Naive thymus-derived CD8-positive, alpha-beta T cell (primary cell): Measurements from ENCODE around the gene PPP1R12C. TPM values are rescaled to one million over a fixed set of nuclear protein-coding genes. Genes with fewer than 3 reads are reported as not detected.
"Not testable (repeated sequence)": the region's sequence is repeated elsewhere in the genome, so short reads cannot be mapped to it uniquely, and the experiment has no call there.

Experiments
- ATAC-seq, 2 donors: fragments of 150-1000 bp; cut with Tn5 transposase in 1 of 2; sonication (Bioruptor Pico), chemical (Tn5 transposase) in 1 of 2; 1 replicate in 1 of 2; 2 replicates in 1 of 2; pipeline ENCODE4 v1.10.0; 2021; ENCODE audit warnings: mild to moderate bottlenecking in 2 of 2, moderate library complexity in 2 of 2
- POLR2A ChIA-PET: fragments of 350-600 bp; sonication (Branson Sonifier 250); formaldehyde crosslinking; loops from one replicate; lab custom pipeline; 2021; ENCODE audit warnings: antibody characterized with exemption; lab: Charles Lee
- DNase-seq, 10 donors: peaks; one replicate each; pipeline versions ENCODE4 v3.0.0 to v3.0.0-alpha.2; 2020 to 2022
- H3K27ac Mint-ChIP-seq, 10 donors: one replicate each; pipeline ENCODE4 v1.8.0; 2020 to 2022; ENCODE audit warnings: mild to moderate bottlenecking in 10 of 10, mixed read lengths in 10 of 10, moderate library complexity in 4 of 10, inconsistent platforms in 1 of 10
- H3K27me3 Mint-ChIP-seq, 5 donors: one replicate each; pipeline ENCODE4 v1.8.0; 2021 to 2022; ENCODE audit warnings: mixed read lengths in 5 of 5
- H3K36me3 Mint-ChIP-seq, 3 donors: one replicate each; pipeline ENCODE4 v1.8.0; 2020 to 2022; ENCODE audit warnings: mixed read lengths in 3 of 3, mild to moderate bottlenecking in 2 of 3, inconsistent platforms in 1 of 3
- H3K4me1 Mint-ChIP-seq, 4 donors: one replicate each; pipeline ENCODE4 v1.8.0; 2021 to 2022; ENCODE audit warnings: mixed read lengths in 4 of 4
- H3K4me3 Mint-ChIP-seq, 10 donors: one replicate each; pipeline ENCODE4 v1.8.0; 2020 to 2022; ENCODE audit warnings: mild to moderate bottlenecking in 10 of 10, mixed read lengths in 10 of 10, moderate library complexity in 6 of 10, inconsistent platforms in 1 of 10
- H3K9me3 Mint-ChIP-seq, 9 donors: one replicate each; pipeline ENCODE4 v1.8.0; 2020 to 2022; ENCODE audit warnings: mixed read lengths in 9 of 9, mild to moderate bottlenecking in 3 of 9, inconsistent platforms in 1 of 9, moderate library complexity in 1 of 9
- polyA plus RNA-seq, 3 donors: library from polyadenylated mRNA; unstranded; fragments of 300-500 nt; fragmentation: Illumina TruSeq; gene quantifications; one replicate each; pipeline ENCODE4 v1.2.3, GENCODE V29; 2021
- total RNA-seq, 8 experiments: library from RNA in 2 of 8; stranded (reverse) in 2 of 8; gene quantifications; one replicate each; pipeline ENCODE4 v1.2.3 and lab custom pipeline; 2021 to 2026

PPP1R12C gene
- total and polyA plus RNA-seq, 5 experiments from 2014 or later = 2.7 to 141 (median 6.2) TPM

- peaks cover 22 to 42% (median 32%) of the 10 kb centered on the region in 4 donors for H3K4me1 Mint-ChIP-seq
- H3K27ac Mint-ChIP-seq = no peak overlapping the region
- DNase-seq (peak in 7 of 10 donors; percentile 36 to 51 (median 40)), ATAC-seq (peak in 1 of 2 donors; percentile 20)
- peaks cover 0 to 24% (median 13%) of the 10 kb centered on the region in 9 donors for H3K9me3 Mint-ChIP-seq
- H3K27me3 Mint-ChIP-seq = peaks cover 9 to 62% (median 39%) of the 10 kb centered on the region in 5 donors
- POLR2A ChIA-PET = interaction anchor here (0.7 kb wide), 1 partner anchor 82 kb away, joined by 3 read pairs; no protein-coding TSS in a partner anchor
- H3K4me3 Mint-ChIP-seq = peak overlapping the region in 9 of 10 donors; percentile 12 to 64 (median 53)
- H3K36me3 Mint-ChIP-seq = peaks cover 0 to 7% (median 2%) of the 10 kb centered on the region in 3 donors
Observed at GRCh38 chr19:55156202-55157063, 39.0 kb upstream of the PPP1R12C start.

- POLR2A ChIA-PET = interaction anchor here (0.7 kb wide), 1 partner anchor 82 kb away, joined by 3 read pairs; no protein-coding TSS in a partner anchor
- not testable (repeated sequence) for DNase-seq, ATAC-seq, H3K27ac Mint-ChIP-seq, H3K36me3 Mint-ChIP-seq
- Mint-ChIP-seq H3K27me3 (peaks cover 9 to 58% (median 39%) of the 10 kb centered on the region in 5 donors), H3K4me1 (peaks cover 22 to 43% (median 32%) of the 10 kb centered on the region in 4 donors), H3K4me3 (peak overlapping the region in 4 of 10 donors; percentile 45 to 63 (median 56)), H3K9me3 (peaks cover 0 to 26% (median 14%) of the 10 kb centered on the region in 9 donors)
Observed at GRCh38 chr19:55155784-55156183, 38.3 kb upstream of the PPP1R12C start.

- Mint-ChIP-seq H3K27me3 (peaks cover 19 to 57% (median 42%) of the 10 kb centered on the region in 5 donors), H3K9me3 (peaks cover 0 to 30% (median 14%) of the 10 kb centered on the region in 9 donors), H3K4me3 (peak overlapping the region in 5 of 10 donors; percentile 6 to 67 (median 31)), H3K27ac (peak overlapping the region in 5 of 10 donors; percentile 21 to 89 (median 61)), H3K4me1 (peaks cover 23 to 42% (median 29%) of the 10 kb centered on the region in 4 donors), H3K36me3 (peaks cover 0 to 7% (median 2%) of the 10 kb centered on the region in 3 donors)
- POLR2A ChIA-PET = no interaction called here
- ATAC-seq (no peak), DNase-seq (no peak)
Observed at GRCh38 chr19:55153652-55154264, 36.3 kb upstream of the PPP1R12C start.

GRCh38 chr19:55152017-55152416, 34.6 kb upstream of the PPP1R12C start:
- DNase-seq (no peak), ATAC-seq (no peak)
- peaks cover 22 to 51% (median 39%) of the 10 kb centered on the region in 5 donors for H3K27me3 Mint-ChIP-seq
- peak overlapping the region; percentile 44 to 88 (median 81) for H3K27ac Mint-ChIP-seq
- H3K4me1 Mint-ChIP-seq = peaks cover 23 to 39% (median 29%) of the 10 kb centered on the region in 4 donors
- POLR2A ChIA-PET = interaction anchor here (0.5 kb wide), 1 partner anchor 105 kb away, joined by 4 read pairs; no protein-coding TSS in a partner anchor
- peak overlapping the region in 2 of 10 donors; percentile 24 to 48 for H3K4me3 Mint-ChIP-seq
- peaks cover 0 to 30% (median 14%) of the 10 kb centered on the region in 9 donors for H3K9me3 Mint-ChIP-seq
- peaks cover 0 to 7% (median 2%) of the 10 kb centered on the region in 3 donors for H3K36me3 Mint-ChIP-seq

- no peak within 1 kb of the TSS for H3K4me3 Mint-ChIP-seq
- H3K27ac Mint-ChIP-seq = no peak within 1 kb of the TSS
Observed at GRCh38 chr19:55149078-55150003, 31.9 kb upstream of the PPP1R12C start, which contains the start of gene TNNT1. Gene TNNT1, minus strand, starts transcription at chr19:55149206. Its CDS starts 2,049 bp downstream, at chr19:55147157.

GRCh38 chr19:55147545-55148251, 30.3 kb upstream of the PPP1R12C start:
- POLR2A ChIA-PET = no interaction called here
- H3K36me3 Mint-ChIP-seq = peaks cover 0 to 3% (median 2%) of the 10 kb centered on the region in 3 donors
- no peak overlapping the region for H3K27ac Mint-ChIP-seq
- ATAC-seq = no peak
- no peak overlapping the region for H3K4me3 Mint-ChIP-seq
- DNase-seq = no peak
- H3K9me3 Mint-ChIP-seq = peaks cover 0 to 21% (median 9%) of the 10 kb centered on the region in 9 donors
- H3K4me1 Mint-ChIP-seq = peaks cover 19 to 24% (median 22%) of the 10 kb centered on the region in 4 donors
- H3K27me3 Mint-ChIP-seq = peaks cover 36 to 67% (median 49%) of the 10 kb centered on the region in 5 donors

More at GRCh38 chr19:55149078-55150003, 31.9 kb upstream of the PPP1R12C start, which contains the start of gene TNNT1:
- ATAC-seq (no peak), DNase-seq (no peak)
- Mint-ChIP-seq H3K4me1 (peaks cover 28 to 34% (median 31%) of the 10 kb centered on the region in 4 donors), H3K27me3 (peaks cover 30 to 54% (median 40%) of the 10 kb centered on the region in 5 donors), H3K9me3 (peaks cover 0 to 27% (median 15%) of the 10 kb centered on the region in 9 donors), H3K36me3 (peaks cover 2 to 6% (median 3%) of the 10 kb centered on the region in 3 donors)
- POLR2A ChIA-PET = no interaction called here

- H3K27me3 Mint-ChIP-seq = peaks cover 36 to 70% (median 49%) of the 10 kb centered on the region in 5 donors
Observed at GRCh38 chr19:55146705-55147273, 29.4 kb upstream of the PPP1R12C start.

GRCh38 chr19:55146078-55146704, 28.8 kb upstream of the PPP1R12C start:
- H3K4me1 Mint-ChIP-seq = peaks cover 10 to 17% (median 14%) of the 10 kb centered on the region in 4 donors
- H3K27me3 Mint-ChIP-seq = peaks cover 37 to 73% (median 50%) of the 10 kb centered on the region in 5 donors
- POLR2A ChIA-PET = no interaction called here
- peaks cover 0 to 10% (median 0%) of the 10 kb centered on the region in 9 donors for H3K9me3 Mint-ChIP-seq
- no peak overlapping the region for H3K4me3 Mint-ChIP-seq
- peak in 3 of 10 donors; percentile 19 to 45 (median 27) for DNase-seq
- peaks cover 0 to 3% (median 0%) of the 10 kb centered on the region in 3 donors for H3K36me3 Mint-ChIP-seq
- peak; percentile 28 to 32 for ATAC-seq
- no peak overlapping the region for H3K27ac Mint-ChIP-seq

More at GRCh38 chr19:55146705-55147273, 29.4 kb upstream of the PPP1R12C start:
- ATAC-seq = no peak
- Mint-ChIP-seq H3K4me3 (no peak overlapping the region), H3K27ac (no peak overlapping the region), H3K9me3 (peaks cover 0 to 15% (median 4%) of the 10 kb centered on the region in 9 donors), H3K4me1 (peaks cover 12 to 17% (median 16%) of the 10 kb centered on the region in 4 donors), H3K36me3 (peaks cover 0 to 3% (median 0%) of the 10 kb centered on the region in 3 donors)
- no peak for DNase-seq
- POLR2A ChIA-PET = no interaction called here

- Mint-ChIP-seq H3K36me3 (peaks cover 0 to 3% (median 0%) of the 10 kb centered on the region in 3 donors), H3K9me3 (peaks cover 0 to 4% (median 0%) of the 10 kb centered on the region in 9 donors), H3K4me3 (peak overlapping the region in 1 of 10 donors; percentile 43), H3K4me1 (peaks cover 12 to 19% (median 16%) of the 10 kb centered on the region in 4 donors), H3K27me3 (peaks cover 38 to 77% (median 51%) of the 10 kb centered on the region in 5 donors), H3K27ac (peak overlapping the region in 1 of 10 donors; percentile 67)
- DNase-seq (no peak), ATAC-seq (no peak)
- POLR2A ChIA-PET = no interaction called here
Observed at GRCh38 chr19:55145232-55145631, 27.8 kb upstream of the PPP1R12C start.

- peaks cover 0 to 3% (median 0%) of the 10 kb centered on the region in 3 donors for H3K36me3 Mint-ChIP-seq
- ATAC-seq (peak in 1 of 2 donors; percentile 28), DNase-seq (no peak)
- H3K27ac Mint-ChIP-seq = no peak overlapping the region
- H3K9me3 Mint-ChIP-seq = peaks cover 0 to 3% (median 0%) of the 10 kb centered on the region in 9 donors
- H3K27me3 Mint-ChIP-seq = peaks cover 28 to 72% (median 42%) of the 10 kb centered on the region in 5 donors
- peaks cover 11 to 19% (median 11%) of the 10 kb centered on the region in 4 donors for H3K4me1 Mint-ChIP-seq
- POLR2A ChIA-PET = interaction anchor here (0.5 to 1.1 kb wide), 2 partner anchors 19 to 365 kb away, joined by 3 to 4 read pairs; no protein-coding TSS in a partner anchor
- H3K4me3 Mint-ChIP-seq = no peak overlapping the region
Observed at GRCh38 chr19:55141696-55142095, 24.3 kb upstream of the PPP1R12C start.
